Fibroblast of the conjunctiva (primary cell): Measurements from ENCODE around the gene CADM1.

Experiments used
- DNase-seq: peaks from one replicate; pipeline ENCODE4 v3.0.0-alpha.2; 2010; ENCODE audit warnings: low read depth

Gene CADM1

DNA sequence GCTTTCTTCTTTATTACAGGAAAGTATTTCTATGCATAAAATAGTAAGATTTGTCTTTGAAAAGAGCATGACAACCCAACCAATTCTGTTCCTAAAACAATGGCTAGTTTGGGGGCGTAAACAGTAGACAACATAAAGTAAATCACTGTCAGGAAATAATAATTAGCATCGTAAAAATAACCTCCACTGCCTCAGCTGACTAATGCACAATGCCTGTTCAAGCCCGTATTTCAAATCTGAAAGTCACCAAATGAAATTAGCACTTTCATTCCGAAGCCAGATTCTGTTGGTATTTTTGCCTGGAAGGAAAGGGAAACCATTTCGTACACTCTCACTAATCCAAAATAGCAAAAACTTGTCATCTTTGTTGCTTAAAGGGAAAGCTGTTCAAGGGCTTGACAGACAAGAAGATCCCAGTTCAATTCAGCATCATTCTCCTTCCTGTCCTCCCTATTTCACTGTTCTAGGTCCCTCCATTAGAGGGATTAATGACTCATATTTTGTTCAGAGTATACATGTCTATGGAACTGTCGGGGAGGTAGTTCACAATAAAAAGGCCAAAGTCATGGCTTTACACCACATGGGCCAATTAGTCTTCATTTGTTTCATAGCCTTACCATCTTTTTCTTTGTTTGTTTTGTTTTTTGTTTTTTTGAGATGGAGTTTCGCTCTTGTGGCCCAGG is 154.7 kb downstream of the CADM1 start:
- DNase-seq: no peak

DNA sequence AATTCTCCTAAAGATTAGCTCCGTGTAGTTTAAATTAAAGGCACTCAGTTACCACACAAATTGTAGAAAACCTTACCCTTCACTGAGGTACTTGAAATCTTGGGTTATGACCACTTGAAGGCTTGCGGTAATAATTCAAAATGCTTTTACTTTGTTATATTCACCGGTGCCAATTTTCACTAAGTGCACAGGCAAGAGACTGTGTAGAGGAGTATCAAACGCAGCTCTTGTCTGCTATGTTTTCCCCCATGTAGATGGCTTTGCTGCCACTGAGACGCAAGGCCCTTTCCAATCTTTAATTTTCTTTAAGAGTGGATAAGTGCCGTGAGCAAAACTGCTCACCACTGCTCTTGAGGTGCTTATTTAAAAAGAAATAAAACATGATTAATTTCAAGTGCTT is 155.8 kb downstream of the CADM1 start:
- no peak for DNase-seq

DNA sequence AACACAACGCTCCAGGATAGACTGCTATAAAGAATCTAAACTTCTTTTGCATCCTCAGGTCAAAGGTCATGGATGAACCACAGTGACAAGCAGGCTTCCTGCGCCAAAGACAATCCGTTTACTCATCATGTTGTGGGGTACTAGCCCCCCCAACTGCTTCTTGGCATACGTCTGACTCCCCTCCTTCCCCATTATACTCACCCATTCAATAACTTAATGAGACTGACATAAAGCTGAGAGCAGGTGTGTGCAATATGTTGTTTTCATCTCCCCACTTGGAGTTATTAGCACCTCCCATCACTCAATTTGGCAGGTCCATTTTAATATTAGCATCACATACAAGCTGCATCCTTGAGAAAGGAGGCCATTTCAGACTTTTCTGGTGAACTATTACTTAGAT is 157.1 kb downstream of the CADM1 start:
- no peak for DNase-seq

DNA sequence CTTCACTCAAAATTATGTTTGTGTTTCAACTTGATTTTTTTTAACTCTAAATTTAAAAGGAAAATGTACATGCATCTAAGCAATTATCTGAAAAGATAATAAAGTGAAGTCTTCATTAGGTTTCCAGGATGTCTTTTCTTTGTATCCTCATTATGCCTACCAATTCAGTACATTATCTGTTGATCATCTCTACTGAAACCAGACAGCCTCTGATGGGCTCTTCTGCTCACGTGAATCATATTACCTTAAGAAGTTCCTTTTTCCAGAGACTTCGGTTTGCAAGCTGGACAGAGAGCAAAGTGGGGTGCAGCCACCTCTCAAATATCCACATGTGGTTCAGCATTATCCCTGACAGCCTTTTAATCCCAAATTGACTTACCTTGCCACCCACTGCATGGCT is 158.4 kb downstream of the CADM1 start:
- DNase-seq: no peak

DNA sequence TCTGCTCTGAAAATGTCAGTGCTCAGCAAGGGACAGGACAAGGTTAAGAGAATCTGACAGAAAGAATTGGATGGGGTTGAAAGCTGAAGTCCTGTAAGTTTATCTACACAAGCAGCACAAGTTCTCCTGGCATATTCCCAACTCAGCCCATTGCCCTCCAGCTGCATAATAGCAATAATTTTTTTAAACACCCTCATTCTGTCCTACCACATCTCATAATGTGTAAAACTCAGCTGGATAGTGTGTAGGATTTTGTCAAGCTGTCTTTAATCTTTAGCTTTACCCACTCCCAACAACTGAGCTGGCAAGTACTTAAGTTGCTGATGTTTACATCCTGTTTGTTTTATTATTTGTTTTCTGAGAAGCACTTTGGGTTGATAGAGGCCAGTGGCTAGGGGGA is 158.9 kb downstream of the CADM1 start:
- no peak for DNase-seq

DNA sequence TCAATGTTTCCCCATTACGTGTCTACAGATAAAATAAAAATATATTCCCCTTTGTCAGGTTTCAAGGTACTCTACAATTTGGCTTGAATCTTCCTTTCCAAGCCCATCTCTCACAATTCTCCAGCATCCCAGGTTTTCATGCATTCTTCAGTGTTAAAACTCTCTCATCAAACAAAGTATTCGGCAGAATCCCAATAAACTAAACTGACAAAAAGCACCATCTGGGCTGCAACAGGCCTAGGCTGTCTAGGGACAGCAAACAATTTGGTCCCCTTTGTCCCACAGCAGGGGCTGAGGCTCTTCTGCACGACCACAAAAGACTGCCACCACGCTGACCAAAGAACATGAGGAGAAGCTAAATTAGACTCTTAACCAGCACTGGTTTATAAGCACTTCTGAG is 159.4 kb downstream of the CADM1 start:
- DNase-seq: no peak

DNA sequence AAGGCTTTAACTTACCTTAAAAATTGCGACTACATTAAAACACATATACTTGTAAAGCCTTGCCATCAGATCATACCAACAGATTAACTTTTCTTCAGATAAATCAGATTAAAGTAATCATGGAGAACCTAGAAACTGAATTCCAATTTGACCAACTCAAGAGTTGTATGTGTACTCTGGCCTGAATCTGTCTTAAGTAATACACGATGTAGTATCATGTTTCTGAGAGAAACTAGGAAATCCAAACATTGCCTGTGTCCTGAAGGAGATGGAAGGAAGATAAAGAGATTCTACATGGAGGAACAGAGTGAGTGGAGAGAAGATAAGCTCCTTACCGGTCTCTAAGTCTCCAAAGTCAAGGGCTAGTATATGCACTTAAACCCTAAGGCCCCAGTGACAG is 162.1 kb downstream of the CADM1 start:
- no peak for DNase-seq

DNA sequence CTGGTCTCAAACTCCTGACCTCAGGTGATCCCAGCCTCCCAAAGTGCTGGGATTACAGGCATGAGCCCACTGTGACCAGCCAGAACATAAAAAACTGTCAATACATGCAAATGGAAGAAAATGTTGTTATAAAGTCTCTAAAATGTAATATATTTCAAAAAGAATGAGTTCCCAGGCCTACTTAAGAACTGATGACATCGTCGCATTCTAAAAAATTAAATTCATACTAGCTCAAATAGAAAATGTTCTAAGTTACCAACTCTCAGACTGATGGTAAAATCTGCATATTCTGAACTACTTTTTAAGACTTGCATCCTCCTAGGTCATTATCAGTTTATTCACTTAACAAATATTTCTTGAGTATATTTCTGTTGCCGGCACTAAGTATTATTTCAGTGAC is 163.3 kb downstream of the CADM1 start:
- DNase-seq: no peak

DNA sequence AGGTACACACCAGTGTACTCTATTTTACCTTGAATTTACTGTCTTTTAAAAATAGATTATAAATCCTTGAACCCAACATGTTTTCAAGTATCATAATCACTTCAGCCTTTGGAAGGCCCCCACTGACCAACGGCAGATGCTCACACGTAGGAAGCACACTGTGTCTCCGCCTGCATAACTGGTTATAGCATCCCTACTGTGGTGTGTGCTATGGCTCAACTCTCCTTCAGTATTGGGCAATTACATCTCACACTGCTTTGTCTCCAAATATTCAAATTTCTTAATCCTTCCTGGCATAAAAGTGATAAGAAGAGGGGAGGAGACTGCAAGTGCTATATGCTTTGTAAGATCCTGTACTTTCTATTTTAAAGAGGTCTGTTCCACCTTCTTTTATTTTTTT is 165.7 kb downstream of the CADM1 start:
- DNase-seq: no peak

DNA sequence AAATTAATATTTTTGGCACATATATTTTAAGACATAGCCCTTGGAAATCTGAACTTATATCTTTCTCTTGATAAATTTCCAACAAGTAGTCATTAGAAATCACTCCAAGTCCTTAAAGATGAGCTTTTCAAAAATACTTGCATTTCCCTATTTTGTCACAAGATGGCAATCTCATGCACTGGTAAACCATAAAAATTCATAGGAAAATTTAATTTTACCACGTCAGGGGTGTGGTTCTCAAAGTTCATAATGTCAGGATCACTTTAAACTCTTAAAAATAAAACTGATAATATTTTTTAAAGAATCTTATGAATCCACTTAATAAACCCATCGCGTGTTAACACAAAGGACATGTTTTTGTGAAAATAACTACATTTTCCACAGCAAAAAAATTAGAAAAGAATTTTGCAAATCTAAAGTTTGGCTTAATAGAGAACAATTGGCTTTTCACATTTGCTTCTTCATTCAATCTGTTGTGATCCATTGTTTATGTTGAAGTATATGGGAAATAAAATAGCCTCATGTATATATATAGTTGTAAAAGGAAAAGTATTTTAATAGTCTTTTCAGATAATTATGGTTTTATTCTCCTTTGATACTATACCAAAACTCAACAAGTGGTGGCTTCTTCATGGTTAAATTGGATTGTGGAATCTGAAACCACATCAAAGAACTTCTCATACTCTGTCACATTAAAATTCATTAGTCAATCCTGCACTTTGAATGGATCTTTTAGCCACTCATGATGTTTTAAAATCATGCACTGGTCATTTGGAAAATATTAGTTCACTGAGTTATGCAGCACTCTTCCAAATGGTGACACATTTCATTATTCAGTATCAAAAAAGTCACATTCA is 169.1 kb downstream of the CADM1 start:
- DNase-seq: no peak

DNA sequence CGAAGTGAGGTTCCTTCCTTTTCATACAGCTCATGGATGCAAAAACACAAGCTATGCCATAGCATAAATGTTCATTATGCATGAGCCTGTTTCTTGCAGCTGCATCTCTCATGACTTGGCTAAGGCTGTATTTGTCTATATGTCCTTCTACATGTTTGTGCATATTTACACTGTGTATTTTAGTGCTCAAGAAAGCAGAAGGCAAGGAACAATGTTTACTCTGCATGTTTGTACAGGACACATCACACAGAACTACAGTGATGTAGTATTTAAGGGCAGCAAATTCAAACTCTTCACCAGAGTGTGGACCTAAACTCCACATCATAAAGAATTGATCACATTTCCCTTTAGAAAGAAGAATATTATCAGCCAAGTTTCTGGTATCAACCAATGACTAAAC is 170.3 kb downstream of the CADM1 start:
- no peak for DNase-seq

DNA sequence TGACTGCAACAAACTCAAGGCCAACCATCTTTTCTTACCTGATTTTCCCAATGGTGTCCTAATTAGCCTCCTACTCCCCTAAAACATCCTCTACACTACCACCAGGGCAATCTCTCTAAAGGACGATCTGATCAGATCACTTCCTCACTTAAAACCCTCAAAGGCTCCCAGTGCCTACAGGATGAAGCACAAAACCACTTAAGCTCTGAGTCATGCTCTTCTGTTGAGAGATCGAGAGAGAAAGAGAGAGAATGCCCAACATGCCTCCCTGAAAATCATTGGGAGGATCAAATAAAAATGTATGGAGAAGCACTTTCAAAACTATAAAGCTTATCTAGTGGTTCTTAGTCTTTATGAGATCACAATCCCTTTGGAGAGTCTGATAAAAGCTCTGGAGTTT is 171.1 kb downstream of the CADM1 start:
- DNase-seq: no peak

DNA sequence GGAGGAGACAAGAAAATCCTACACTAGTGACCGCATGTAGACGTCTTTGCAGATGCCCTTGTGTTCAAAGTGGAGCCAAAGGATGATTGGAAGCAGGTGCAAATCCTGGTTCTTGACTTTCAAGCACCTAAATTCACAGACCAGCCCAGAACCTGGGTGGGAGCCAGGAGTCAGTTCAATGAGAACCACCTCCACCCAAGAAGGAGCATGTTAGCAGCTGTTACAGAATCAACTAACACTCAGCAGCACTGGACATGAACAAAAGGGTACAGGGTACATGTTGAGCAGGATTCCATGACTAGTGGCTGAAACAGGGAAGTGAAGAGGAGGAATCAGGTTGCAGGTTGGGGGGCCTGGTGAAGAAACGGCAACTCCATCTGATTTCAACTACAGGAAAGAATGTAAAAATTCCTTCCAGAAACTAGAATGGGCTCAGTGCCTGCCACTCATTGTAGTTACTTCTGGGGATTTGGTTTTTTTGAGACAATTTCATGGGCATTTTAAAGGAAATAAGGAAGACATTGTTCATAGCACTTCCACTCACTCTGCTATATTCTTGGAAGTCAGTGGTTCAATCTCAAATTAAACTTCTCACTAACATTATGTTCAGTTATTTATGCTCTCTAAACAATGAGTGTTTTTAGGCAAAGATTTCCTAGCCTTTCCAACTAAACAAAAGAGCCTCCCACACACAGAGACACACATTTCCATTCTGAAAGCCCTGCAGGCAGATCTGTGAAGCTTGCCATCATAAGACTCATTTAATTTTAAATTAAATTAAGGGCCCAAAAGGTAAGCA is 173.3 kb downstream of the CADM1 start:
- DNase-seq: no peak

DNA sequence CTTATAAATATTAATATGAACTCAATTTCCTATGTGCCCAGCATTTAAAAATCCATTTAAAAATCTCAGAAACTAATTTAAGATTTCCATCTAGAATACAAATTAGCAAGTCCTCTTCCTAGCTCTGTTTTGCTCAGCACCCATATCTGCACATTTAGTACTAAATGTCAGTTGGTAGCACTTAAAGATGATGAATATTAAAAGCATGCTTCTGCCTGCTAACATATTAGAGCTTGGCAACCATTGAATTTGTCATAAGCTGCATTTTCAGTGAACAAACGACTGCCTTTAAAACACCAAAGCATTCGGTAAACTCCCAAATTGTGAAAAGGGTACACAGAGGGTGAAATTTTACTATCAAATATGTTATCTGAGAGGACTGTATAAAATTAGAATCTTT is 177.7 kb downstream of the CADM1 start:
- DNase-seq: no peak

DNA sequence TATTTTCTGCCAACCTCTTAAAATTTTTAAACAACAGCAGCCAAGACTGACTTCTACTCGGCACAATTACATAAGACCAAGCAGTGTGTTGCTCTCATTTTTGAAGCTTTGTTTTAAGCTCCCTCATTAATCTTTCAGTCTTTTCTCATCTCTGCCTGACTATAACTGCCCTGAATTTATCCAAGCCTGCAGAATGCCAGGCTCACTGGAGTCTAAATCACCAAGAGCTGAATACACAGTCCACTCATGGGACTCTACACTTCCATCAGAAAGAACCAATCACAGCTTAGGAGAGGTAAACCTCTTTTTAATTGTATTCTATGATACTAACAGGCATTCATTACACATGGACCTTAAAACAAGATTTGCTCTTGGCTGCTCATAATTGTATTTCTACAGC is 178.7 kb downstream of the CADM1 start:
- DNase-seq: no peak

DNA sequence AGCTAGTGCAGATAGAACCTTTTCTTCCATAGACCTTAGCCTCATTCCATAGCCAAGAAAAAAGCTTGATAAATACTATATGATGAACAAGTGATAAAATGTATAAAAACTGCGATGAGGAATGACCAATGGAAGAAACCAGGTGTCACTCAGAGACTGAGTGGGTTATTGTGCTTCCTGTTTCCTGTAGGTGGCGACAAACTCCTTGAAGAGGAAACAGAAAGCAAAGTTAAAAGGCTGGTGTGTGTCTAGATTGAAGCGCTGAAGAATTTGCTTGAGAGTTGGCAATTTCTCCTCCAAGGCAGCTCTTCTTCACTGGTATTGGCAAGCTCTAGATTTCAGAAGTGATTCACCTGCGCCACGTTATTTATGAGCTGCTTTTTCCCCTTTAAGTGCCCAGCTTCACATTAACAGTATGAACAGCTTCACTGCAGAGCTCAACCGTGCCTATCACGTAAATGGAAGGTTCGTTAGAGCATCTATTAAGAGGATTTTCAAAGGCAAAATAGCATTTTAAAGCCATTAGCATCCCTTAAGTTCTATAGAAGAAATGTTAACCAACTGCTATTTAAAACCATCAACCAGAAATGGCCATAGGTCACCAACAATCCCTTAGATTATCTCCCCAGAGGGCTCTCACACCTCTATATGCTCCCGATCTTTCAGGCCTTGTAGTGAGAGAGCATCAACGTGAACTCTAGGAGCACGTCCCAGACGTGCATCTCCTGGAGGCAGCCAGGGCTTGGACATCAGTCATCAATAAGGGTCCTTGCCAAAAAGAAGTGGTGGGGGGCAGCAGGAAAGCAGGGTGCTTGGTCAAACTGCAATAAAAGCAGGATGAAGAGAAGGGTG is 179.4 kb downstream of the CADM1 start:
- DNase-seq: peak; percentile 41

DNA sequence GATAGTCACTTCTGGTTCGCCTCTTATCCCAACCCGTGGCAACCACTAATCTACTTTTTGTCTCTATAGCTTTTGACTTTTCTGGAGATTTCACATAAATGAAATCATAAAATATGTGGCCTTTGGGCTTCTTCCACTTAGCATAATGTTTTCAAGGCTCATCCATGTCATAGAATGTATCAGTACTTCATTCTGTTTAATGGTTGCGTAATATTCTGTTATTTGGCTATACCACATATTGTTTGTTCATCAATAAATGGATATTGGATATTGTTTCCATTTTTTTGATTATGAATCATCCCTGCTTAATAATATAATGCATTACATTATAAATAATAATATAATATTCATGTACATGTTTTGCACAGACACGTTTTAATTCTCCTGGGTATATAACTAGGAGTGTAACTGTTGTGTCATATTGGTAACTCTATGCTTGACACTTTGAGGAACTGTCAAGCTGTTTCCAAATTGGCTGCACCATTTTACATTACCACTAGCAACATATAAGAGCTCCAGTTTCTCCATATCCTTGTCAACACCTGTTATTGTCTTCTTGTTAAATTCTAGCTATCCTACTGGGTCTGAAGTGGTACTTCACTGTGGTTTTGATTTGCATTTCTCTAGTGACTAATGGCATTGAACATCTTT is 181.5 kb downstream of the CADM1 start:
- no peak for DNase-seq

DNA sequence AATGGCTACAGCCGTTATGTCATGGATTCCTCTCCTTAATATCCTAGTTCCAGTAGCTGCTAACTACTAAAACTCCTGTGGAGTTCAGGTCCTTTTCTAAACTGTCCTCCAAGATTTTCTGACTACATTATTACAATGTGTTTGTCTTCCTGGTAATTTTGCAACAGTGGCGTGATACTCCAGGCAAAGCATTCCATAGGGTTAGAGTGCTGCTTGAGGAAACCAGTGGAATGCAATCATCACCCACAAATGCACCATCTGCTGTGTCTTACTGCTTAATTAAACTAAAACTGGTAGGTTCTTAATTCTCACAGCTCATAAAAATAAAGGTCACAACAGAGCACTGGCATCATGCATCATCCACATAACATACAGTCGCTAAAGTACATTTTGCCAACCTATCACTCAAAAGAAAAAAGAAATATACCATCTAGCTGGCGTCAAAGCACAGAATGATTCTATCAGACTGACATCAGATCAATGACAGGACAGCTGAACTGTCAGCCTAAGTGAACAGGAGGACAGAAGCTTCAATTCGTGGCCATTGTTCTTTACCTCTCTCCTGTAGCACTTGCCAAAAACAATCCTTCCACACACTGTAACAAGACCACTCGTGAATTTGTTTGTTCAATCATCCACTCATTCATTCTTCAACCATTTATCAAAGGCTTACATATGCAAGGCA is 182.5 kb downstream of the CADM1 start:
- no peak for DNase-seq

DNA sequence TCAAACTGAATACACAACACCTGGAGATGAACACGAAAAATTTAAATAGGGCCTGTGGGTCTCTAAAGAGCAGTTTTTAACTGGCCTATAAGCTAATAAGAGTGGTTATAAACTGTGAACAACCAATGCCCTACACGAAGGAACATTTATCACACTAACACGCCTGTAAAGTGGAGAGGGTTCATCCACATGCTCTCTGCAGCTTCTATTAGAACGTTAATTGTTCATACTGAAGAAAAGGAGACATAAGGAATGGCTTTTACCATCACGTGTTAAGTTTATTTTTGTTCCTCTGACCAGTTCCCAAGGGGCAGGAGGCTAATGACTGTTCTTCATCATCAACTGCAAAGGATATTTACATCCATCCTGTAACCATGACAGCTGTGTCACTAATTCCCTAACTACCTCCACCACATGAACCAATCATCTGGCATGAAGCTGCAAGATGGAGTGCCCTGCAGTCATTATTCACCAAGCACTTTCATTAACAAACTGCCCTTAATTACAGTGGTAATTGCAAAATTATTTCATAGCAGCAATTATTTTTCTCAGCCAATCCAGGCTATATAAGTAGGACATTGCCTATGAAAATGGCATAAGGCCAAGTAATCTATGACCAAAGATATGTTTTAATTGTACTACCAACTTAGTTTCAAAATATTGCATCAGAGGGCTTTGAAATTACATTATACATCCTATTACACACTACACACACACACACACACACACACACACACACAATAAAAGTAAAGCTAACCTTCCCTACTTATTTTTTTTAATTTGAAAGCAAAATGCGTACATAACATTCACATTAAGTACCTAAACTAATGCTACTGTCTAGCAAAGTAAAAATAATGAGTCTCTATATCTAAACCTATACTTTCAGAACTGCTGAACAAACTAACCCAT is 186.7 kb downstream of the CADM1 start:
- DNase-seq: no peak

DNA sequence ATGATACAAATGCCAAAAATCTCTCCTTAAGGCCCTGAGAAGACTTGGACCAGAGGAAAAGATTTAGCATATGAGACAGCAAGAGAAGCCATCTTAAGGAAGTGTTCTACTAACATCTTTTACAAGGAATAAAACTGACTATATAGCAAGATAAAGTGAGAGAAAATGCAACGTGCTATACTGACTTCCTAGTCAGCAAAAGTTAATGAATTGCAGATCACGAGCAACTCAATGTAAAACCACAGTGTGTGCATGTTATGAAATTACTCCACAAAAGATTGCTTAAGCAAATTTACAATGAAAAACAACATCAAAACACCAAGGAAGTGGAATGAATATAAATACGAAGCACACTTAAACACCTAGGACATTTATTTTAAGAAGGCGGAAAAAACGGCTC is 187.5 kb downstream of the CADM1 start:
- no peak for DNase-seq
